Measurements from ENCODE around the gene RDM1.

RDM1 gene

GRCh38 chr17:35877345-35878029, 53.1 kb downstream of the RDM1 start:
- H3K36me3 Mint-ChIP-seq (ENCODE audit: low read depth) = peaks cover 32% of the 10 kb centered on the region
- H3K4me3 Mint-ChIP-seq = peak overlapping the region; percentile 61
- H3K9me3 Mint-ChIP-seq = peaks cover 3% of the 10 kb centered on the region
- H3K4me1 Mint-ChIP-seq (ENCODE audit: low read depth) = peaks cover 55% of the 10 kb centered on the region
- H3K27ac Mint-ChIP-seq = no peak overlapping the region
- no peaks in the 10 kb centered on the region for H3K27me3 Mint-ChIP-seq (ENCODE audit: low read depth)

GRCh38 chr17:35876534-35876933, 54.0 kb downstream of the RDM1 start:
- H3K4me3 Mint-ChIP-seq = peak overlapping the region; percentile 31
- peak overlapping the region; percentile 3 for H3K27ac Mint-ChIP-seq
- no peaks in the 10 kb centered on the region for H3K27me3 Mint-ChIP-seq (ENCODE audit: low read depth)
- peaks cover 3% of the 10 kb centered on the region for H3K9me3 Mint-ChIP-seq
- H3K4me1 Mint-ChIP-seq (ENCODE audit: low read depth) = peaks cover 60% of the 10 kb centered on the region
- H3K36me3 Mint-ChIP-seq (ENCODE audit: low read depth) = peaks cover 38% of the 10 kb centered on the region

- Mint-ChIP-seq H3K36me3 (ENCODE audit: low read depth) (peaks cover 39% of the 10 kb centered on the region), H3K4me3 (peak overlapping the region; percentile 1), H3K4me1 (ENCODE audit: low read depth) (peaks cover 60% of the 10 kb centered on the region), H3K27me3 (ENCODE audit: low read depth) (no peaks in the 10 kb centered on the region), H3K27ac (peak overlapping the region; percentile 53), H3K9me3 (peaks cover 1% of the 10 kb centered on the region)
Measured at GRCh38 chr17:35875800-35876139, 54.8 kb downstream of the RDM1 start.

- Mint-ChIP-seq H3K27me3 (ENCODE audit: low read depth) (no peaks in the 10 kb centered on the region), H3K27ac (peak overlapping the region; percentile 53), H3K36me3 (ENCODE audit: low read depth) (peaks cover 39% of the 10 kb centered on the region), H3K9me3 (no peaks in the 10 kb centered on the region), H3K4me1 (ENCODE audit: low read depth) (peaks cover 54% of the 10 kb centered on the region), H3K4me3 (peak overlapping the region; percentile 1)
Measured at GRCh38 chr17:35875072-35875799, 55.3 kb downstream of the RDM1 start.

GRCh38 chr17:35872196-35872980, 58.2 kb downstream of the RDM1 start:
- Mint-ChIP-seq H3K27me3 (ENCODE audit: low read depth) (no peaks in the 10 kb centered on the region), H3K27ac (peak overlapping the region; percentile 27), H3K4me3 (no peak overlapping the region), H3K36me3 (ENCODE audit: low read depth) (peaks cover 30% of the 10 kb centered on the region), H3K4me1 (ENCODE audit: low read depth) (peaks cover 42% of the 10 kb centered on the region), H3K9me3 (no peaks in the 10 kb centered on the region)

- H3K4me1 Mint-ChIP-seq (ENCODE audit: low read depth) = peaks cover 36% of the 10 kb centered on the region
- peaks cover 27% of the 10 kb centered on the region for H3K36me3 Mint-ChIP-seq (ENCODE audit: low read depth)
- H3K9me3 Mint-ChIP-seq = no peaks in the 10 kb centered on the region
- H3K27me3 Mint-ChIP-seq (ENCODE audit: low read depth) = no peaks in the 10 kb centered on the region
- H3K4me3 Mint-ChIP-seq = no peak overlapping the region
- H3K27ac Mint-ChIP-seq = peak overlapping the region; percentile 53
Measured at GRCh38 chr17:35870906-35871819, 59.4 kb downstream of the RDM1 start.

- no peaks in the 10 kb centered on the region for H3K9me3 Mint-ChIP-seq
- peaks cover 27% of the 10 kb centered on the region for H3K36me3 Mint-ChIP-seq (ENCODE audit: low read depth)
- H3K27ac Mint-ChIP-seq = peak within 1 kb of the TSS; percentile 58
- no peaks in the 10 kb centered on the region for H3K27me3 Mint-ChIP-seq (ENCODE audit: low read depth)
- peaks cover 39% of the 10 kb centered on the region for H3K4me1 Mint-ChIP-seq (ENCODE audit: low read depth)
- no peak within 1 kb of the TSS for H3K4me3 Mint-ChIP-seq
Measured at GRCh38 chr17:35868737-35869136, 61.8 kb downstream of the RDM1 start, which contains the start of gene HEATR9. TSS of gene HEATR9 (minus strand) at chr17:35868891. CDS start at chr17:35868742, 149 bp downstream.
